NCI-H2227 (cell line): ENCODE data around the gene SAMHD1.
"Not testable (repeated sequence)": the region's sequence is repeated elsewhere in the genome, so short reads cannot be mapped to it uniquely, and the experiment has no call there.

Experiments used
- DNase-seq: peaks from one replicate; lab custom pipeline; 2025; ENCODE audit not compliant: unreplicated experiment; lab: John Stamatoyannopoulos, UW

Gene SAMHD1

GRCh38 chr20:36856691-36857635 is 94.5 kb downstream of the SAMHD1 start:
- DNase-seq, result peak; percentile 30

- DNase-seq, result no peak
Observed at GRCh38 chr20:36856195-36856594, 95.3 kb downstream of the SAMHD1 start.

GRCh38 chr20:36855241-36855657 is 96.3 kb downstream of the SAMHD1 start:
- no peak for DNase-seq

GRCh38 chr20:36854348-36855240 is 96.9 kb downstream of the SAMHD1 start:
- no peak for DNase-seq

GRCh38 chr20:36852187-36852586 is 99.3 kb downstream of the SAMHD1 start:
- DNase-seq, result no peak

- no peak for DNase-seq
Observed at GRCh38 chr20:36851490-36851889, 100.0 kb downstream of the SAMHD1 start.

- DNase-seq, result no peak
Observed at GRCh38 chr20:36850759-36851158, 100.7 kb downstream of the SAMHD1 start.

GRCh38 chr20:36849333-36850065 is 102.0 kb downstream of the SAMHD1 start:
- no peak for DNase-seq

GRCh38 chr20:36848677-36849076 is 102.8 kb downstream of the SAMHD1 start:
- DNase-seq, result no peak

GRCh38 chr20:36848078-36848660 is 103.3 kb downstream of the SAMHD1 start:
- DNase-seq, result no peak

- DNase-seq, result no peak
Observed at GRCh38 chr20:36847710-36848040, 103.8 kb downstream of the SAMHD1 start.

- DNase-seq, result no peak
Observed at GRCh38 chr20:36847009-36847709, 104.3 kb downstream of the SAMHD1 start.

GRCh38 chr20:36845288-36845971 is 106.1 kb downstream of the SAMHD1 start:
- DNase-seq, result no peak

GRCh38 chr20:36841030-36841429 is 110.5 kb downstream of the SAMHD1 start:
- not testable (repeated sequence) for DNase-seq
